Ishikawa (cell line): ENCODE data around the gene MAGI2.

ENCODE experiments used
- CEBPB ChIP-seq: IDR thresholded peaks from 2 replicates; pipeline ENCODE4 v1.6.1; 2012
- CREB1 ChIP-seq: IDR thresholded peaks from 2 replicates; pipeline ENCODE4 v1.6.1; 2012; ENCODE audit warnings: low read depth
- EGR1 ChIP-seq: IDR thresholded peaks from 2 replicates; pipeline ENCODE4 v1.6.1; 2012
- EP300 ChIP-seq: IDR thresholded peaks from 2 replicates; pipeline ENCODE4 v1.6.1; 2012; ENCODE audit warnings: borderline replicate concordance
- FOXM1 ChIP-seq: IDR thresholded peaks from 2 replicates; pipeline ENCODE4 v1.6.1; 2012; ENCODE audit warnings: low read depth, borderline replicate concordance
- MAX ChIP-seq: IDR thresholded peaks from 2 replicates; pipeline ENCODE4 v1.6.1; 2012
- NFIC ChIP-seq: IDR thresholded peaks from 2 replicates; pipeline ENCODE4 v1.6.1; 2012
- RAD21 ChIP-seq: IDR thresholded peaks from 2 replicates; pipeline ENCODE4 v1.6.1; 2012; ENCODE audit warnings: low read depth
- REST ChIP-seq: IDR thresholded peaks from 2 replicates; pipeline ENCODE4 v1.6.1; 2012; ENCODE audit warnings: low read depth, mild to moderate bottlenecking
- TAF1 ChIP-seq: IDR thresholded peaks from 2 replicates; pipeline ENCODE4 v1.6.1; 2012; ENCODE audit warnings: low read depth, mild to moderate bottlenecking
- TCF12 ChIP-seq: IDR thresholded peaks from 2 replicates; pipeline ENCODE4 v1.6.1; 2012; ENCODE audit warnings: low read depth
- TEAD4 ChIP-seq: IDR thresholded peaks from 2 replicates; pipeline ENCODE4 v1.6.1; 2012
- USF1 ChIP-seq: IDR thresholded peaks from 2 replicates; pipeline ENCODE4 v1.6.1; 2012
- YY1 ChIP-seq: IDR thresholded peaks from 2 replicates; pipeline ENCODE4 v1.6.1; 2012; ENCODE audit warnings: low read depth
- ZBTB7A ChIP-seq: IDR thresholded peaks from 2 replicates; pipeline ENCODE4 v1.6.1; 2012; ENCODE audit warnings: low read depth

MAGI2 gene

GRCh38 chr7:78695826-78696225 lies 757.6 kb downstream of the MAGI2 start:
- no peak for TF ChIP-seq TCF12
- no peak for TF ChIP-seq REST
- no peak for TF ChIP-seq CEBPB
- no peak for TF ChIP-seq RAD21
- no peak for TF ChIP-seq NFIC
- TF ChIP-seq TAF1 = no peak
- TF ChIP-seq EGR1 = no peak
- no peak for TF ChIP-seq FOXM1
- no peak for TF ChIP-seq YY1
- TF ChIP-seq CREB1 = no peak
- TF ChIP-seq USF1 = no peak
- TF ChIP-seq EP300 = no peak
- no peak for TF ChIP-seq MAX
- TF ChIP-seq TEAD4 = no peak
- TF ChIP-seq ZBTB7A = no peak

- TF ChIP-seq RAD21 (no peak), TEAD4 (no peak), EGR1 (no peak), MAX (no peak), EP300 (no peak), FOXM1 (no peak), TCF12 (no peak), CEBPB (no peak), NFIC (no peak), CREB1 (no peak), USF1 (no peak), YY1 (no peak), REST (no peak), TAF1 (no peak), ZBTB7A (no peak)
Observed at GRCh38 chr7:78691584-78691983, 761.9 kb downstream of the MAGI2 start.

- no peak for TF ChIP-seq TCF12
- no peak for TF ChIP-seq TAF1
- TF ChIP-seq YY1 = no peak
- no peak for TF ChIP-seq RAD21
- TF ChIP-seq EP300 = no peak
- TF ChIP-seq FOXM1 = no peak
- TF ChIP-seq CEBPB = no peak
- TF ChIP-seq ZBTB7A = no peak
- no peak for TF ChIP-seq REST
- TF ChIP-seq NFIC = no peak
- TF ChIP-seq MAX = no peak
- no peak for TF ChIP-seq EGR1
- TF ChIP-seq USF1 = no peak
Observed at GRCh38 chr7:78690174-78690573, 763.3 kb downstream of the MAGI2 start.

- TF ChIP-seq MAX (no peak), TCF12 (no peak), EGR1 (no peak), TEAD4 (no peak), FOXM1 (no peak), TAF1 (no peak), CEBPB (no peak), CREB1 (no peak), YY1 (no peak), USF1 (no peak), EP300 (no peak), ZBTB7A (no peak), RAD21 (no peak), NFIC (no peak), REST (no peak)
Observed at GRCh38 chr7:78688376-78688775, 765.1 kb downstream of the MAGI2 start.
